ENCODE results near the gene OR8D2. TPM values are rescaled to one million over a fixed set of nuclear protein-coding genes. Genes with fewer than 3 reads are reported as not detected.

The OR8D2 gene
- not detected in 5 replicates for total RNA-seq (2022; extraction: Qiagen RNA extraction)

GRCh38 chr11:124320097-124320496 is at the start of gene OR8D2:
TSS of gene OR8D2 (minus strand) at chr11:124320197. CDS start at chr11:124320197, 0 bp downstream.

GRCh38 chr11:124313849-124314248 is 6.1 kb downstream of the OR8D2 start, which contains the start of gene OR8D1:
TSS of gene OR8D1 (minus strand) at chr11:124313949. CDS start at chr11:124310766, 3,183 bp downstream.

Other genes with a start within 250 kb of the OR8D2 start
- 0.16 to 0.27 TPM (median 0.21 TPM) in 5 replicates for gene VWA5A, start 204.7 kb downstream of the OR8D2 start, total RNA-seq (2022; extraction: Qiagen RNA extraction)
- gene OR10D3, start 136.9 kb downstream of the OR8D2 start, total RNA-seq (2022; extraction: Qiagen RNA extraction), result not detected in 5 replicates
- not detected in 5 replicates for gene OR8G1, start 79.1 kb downstream of the OR8D2 start, total RNA-seq (2022; extraction: Qiagen RNA extraction)
- not detected in 5 replicates for gene OR8G5, start 63.8 kb downstream of the OR8D2 start, total RNA-seq (2022; extraction: Qiagen RNA extraction)
- not detected in 5 replicates for gene OR8D1, start 6.2 kb downstream of the OR8D2 start, total RNA-seq (2022; extraction: Qiagen RNA extraction)
- not detected in 5 replicates for gene OR8B2, start 64.3 kb upstream of the OR8D2 start, total RNA-seq (2022; extraction: Qiagen RNA extraction)
- not detected in 5 replicates for gene OR8B3, start 78.8 kb upstream of the OR8D2 start, total RNA-seq (2022; extraction: Qiagen RNA extraction)
- not detected in 5 replicates for gene OR8B4, start 104.7 kb upstream of the OR8D2 start, total RNA-seq (2022; extraction: Qiagen RNA extraction)
- gene OR8B8, start 125.5 kb upstream of the OR8D2 start, total RNA-seq (2022; extraction: Qiagen RNA extraction), result not detected in 5 replicates
- not detected in 5 replicates for gene OR8B12, start 223.5 kb upstream of the OR8D2 start, total RNA-seq (2022; extraction: Qiagen RNA extraction)
- not detected in 5 replicates for gene OR8A1, start 249.8 kb upstream of the OR8D2 start, total RNA-seq (2022; extraction: Qiagen RNA extraction)

Measured in A549 treated with AZD2906 at 1 μM for 4 hours (cell line).